HepG2 (cell line): ENCODE measurements around the gene DPH3. TPM values are rescaled to one million over a fixed set of nuclear protein-coding genes. Genes with fewer than 3 reads are reported as not detected.

Experiments
- CEBPB ChIP-seq: IDR thresholded peaks from 2 replicates; pipeline ENCODE4 v1.6.1; 2011; ENCODE audit warnings: low read depth, low read length, improper control_type of control experiment, borderline replicate concordance
- CEBPG ChIP-seq: IDR thresholded peaks from 2 replicates; pipeline ENCODE4 v1.6.1; 2016
- DRAP1 ChIP-seq: IDR thresholded peaks from 2 replicates; pipeline ENCODE4 v1.6.1; 2016; ENCODE audit warnings: missing genetic modification reagents, missing compliant biosample characterization
- FOXM1 ChIP-seq: sonication (generic); formaldehyde crosslinking; IDR thresholded peaks from 2 replicates; pipeline ENCODE4 v1.5.0; 2020; ENCODE audit warnings: missing genetic modification reagents
- GABPB1 ChIP-seq: IDR thresholded peaks from 2 replicates; pipeline ENCODE4 v1.6.1; 2016; ENCODE audit warnings: mild to moderate bottlenecking, missing genetic modification reagents, moderate library complexity, missing compliant biosample characterization
- HCFC1 ChIP-seq: fragments of 150-350 bp; IDR thresholded peaks from 2 replicates; pipeline ENCODE4 v1.6.1; 2014; ENCODE audit warnings: low read depth, low read length
- LCORL ChIP-seq, 2 experiments: fragments of 450-650 bp in 1 of 2; sonication (generic) in 1 of 2; formaldehyde crosslinking in 1 of 2; IDR thresholded peaks; 2 replicates each; pipeline versions ENCODE4 v1.5.0 to v1.6.1; 2017 to 2020; ENCODE audit warnings: antibody characterized with exemption in 1 of 2, missing genetic modification reagents in 1 of 2
- NCOA2 ChIP-seq: sonication (generic); formaldehyde crosslinking; IDR thresholded peaks from 2 replicates; pipeline ENCODE4 v1.8.0; 2022; ENCODE audit warnings: inconsistent platforms
- NFE2L2 ChIP-seq: fragments of 150-350 bp; IDR thresholded peaks from 2 replicates; pipeline ENCODE4 v1.6.1; 2014; ENCODE audit warnings: low read length
- NFKBIZ ChIP-seq: IDR thresholded peaks from 2 replicates; pipeline ENCODE4 v1.6.1; 2018; ENCODE audit warnings: missing genetic modification reagents, missing compliant biosample characterization
- NR3C1 ChIP-seq: sonication (generic); formaldehyde crosslinking; IDR thresholded peaks from 2 replicates; pipeline ENCODE4 v1.4.0; 2020; ENCODE audit warnings: missing genetic modification reagents
- POLR2A ChIP-seq, 2 experiments: IDR thresholded peaks; 2 replicates each; pipeline ENCODE4 v1.6.1; 2011; ENCODE audit warnings: low read depth in 2 of 2, low read length in 2 of 2, mild to moderate bottlenecking in 1 of 2, moderate library complexity in 1 of 2; ENCODE audit not compliant: insufficient read depth in 1 of 2
- SMC3 ChIP-seq: IDR thresholded peaks from 2 replicates; pipeline ENCODE4 v1.6.1; 2011; ENCODE audit warnings: low read length, improper control_type of control experiment
- SP140L ChIP-seq: sonication (generic); formaldehyde crosslinking; IDR thresholded peaks from 2 replicates; pipeline ENCODE4 v1.4.0; 2020; ENCODE audit warnings: missing genetic modification reagents, borderline replicate concordance
- SRSF9 ChIP-seq: fragments of 200-400 bp; formaldehyde crosslinking; IDR thresholded peaks from 2 replicates; pipeline ENCODE4 v1.6.1; 2018; ENCODE audit warnings: borderline replicate concordance, mild to moderate bottlenecking, low read depth, low read length; ENCODE audit not compliant: insufficient read depth, poor library complexity, severe bottlenecking
- SRY ChIP-seq: sonication (generic); formaldehyde crosslinking; IDR thresholded peaks from 2 replicates; pipeline ENCODE4 v1.8.0; 2022; ENCODE audit warnings: mild to moderate bottlenecking, missing genetic modification reagents
- TSC22D2 ChIP-seq: sonication (generic); formaldehyde crosslinking; IDR thresholded peaks from 2 replicates; pipeline ENCODE4 v1.5.1; 2020; ENCODE audit warnings: missing genetic modification reagents, mild to moderate bottlenecking, borderline replicate concordance
- ZBTB21 ChIP-seq: sonication (generic); formaldehyde crosslinking; IDR thresholded peaks from 2 replicates; pipeline ENCODE4 v1.4.0; 2020; ENCODE audit warnings: missing genetic modification reagents
- ZIK1 ChIP-seq: sonication (generic); formaldehyde crosslinking; IDR thresholded peaks from 2 replicates; pipeline ENCODE4 v1.5.0; 2020; ENCODE audit warnings: mild to moderate bottlenecking, low read depth, missing genetic modification reagents, borderline replicate concordance
- ZNF230 ChIP-seq: sonication (generic); formaldehyde crosslinking; IDR thresholded peaks from 2 replicates; pipeline ENCODE4 v1.4.0; 2020; ENCODE audit warnings: mild to moderate bottlenecking, missing genetic modification reagents
- ZNF282 ChIP-seq: fragments of 450-650 bp; IDR thresholded peaks from 2 replicates; pipeline ENCODE4 v1.6.1; 2018; ENCODE audit not compliant: partially characterized antibody
- ZNF350 ChIP-seq: sonication (generic); formaldehyde crosslinking; IDR thresholded peaks from 2 replicates; pipeline ENCODE4 v1.4.0; 2020; ENCODE audit warnings: mild to moderate bottlenecking, low read depth, missing genetic modification reagents, borderline replicate concordance
- ZNF431 ChIP-seq: sonication (generic); formaldehyde crosslinking; IDR thresholded peaks from 2 replicates; pipeline ENCODE4 v1.9.0; 2022; ENCODE audit warnings: missing genetic modification reagents, low read depth, mild to moderate bottlenecking, borderline replicate concordance
- ZNF777 ChIP-seq: sonication (generic); formaldehyde crosslinking; IDR thresholded peaks from 2 replicates; pipeline ENCODE4 v1.4.0; 2020; ENCODE audit warnings: missing genetic modification reagents
- ZSCAN22 ChIP-seq: sonication (generic); formaldehyde crosslinking; IDR thresholded peaks from 2 replicates; pipeline ENCODE4 v1.4.0; 2020; ENCODE audit warnings: mild to moderate bottlenecking, missing genetic modification reagents
- polyA plus RNA-seq, 8 experiments: library from polyadenylated mRNA; depleted of rRNA in 3 of 8; stranded (reverse) in 7 of 8; unstranded in 1 of 8; fragments of >200 nt; fragmentation: Illumina TruSeq in 4 of 8; extraction: Trizol in 4 of 8; gene quantifications; 2 replicates each; pipeline versions ENCODE4 v1.2.1 to v1.2.3, GENCODE V29; 2011 to 2016; ENCODE audit warnings: low read depth in 4 of 8, missing spikeins in 1 of 8, mixed read lengths in 1 of 8; ENCODE audit not compliant: insufficient read depth in 1 of 8
- total RNA-seq, 5 experiments: library from RNA; depleted of rRNA; stranded (reverse); fragments of >200 nt; fragmentation: Illumina TruSeq; extraction: Trizol; gene quantifications; 2 replicates each; pipeline ENCODE4 v1.2.3, GENCODE V29; 2016; ENCODE audit warnings: low read depth in 1 of 5

DPH3 gene
- total and polyA plus RNA-seq, 2 of the 13 experiments (the other 11 are each of a cell fraction or from before 2014, with no cell fraction given), result 18.3 to 21.6 TPM

- TF ChIP-seq CEBPB (no peak), NR3C1 (no peak), NFE2L2 (no peak), ZNF282 (no peak), ZBTB21 (CRISPR knock-in tag) (no peak), ZIK1 (CRISPR knock-in tag) (no peak), GABPB1 (CRISPR knock-in tag) (no peak; the same call in 1 of the 2 replicates), TSC22D2 (CRISPR knock-in tag) (peak; percentile 40; the same call in 1 of the 2 replicates), NCOA2 (CRISPR knock-in tag) (no peak), ZSCAN22 (CRISPR knock-in tag) (no peak), ZNF777 (CRISPR knock-in tag) (no peak), HCFC1 (no peak), POLR2A (IDR thresholded peaks at IDR 0.05; ENCODE audit: insufficient read depth in 1 of 2, low read depth in 2 of 2, low read length in 2 of 2) (no peak), ZNF230 (CRISPR knock-in tag) (no peak), CEBPG (no peak), SMC3 (peak; percentile 86), SRY (no peak), ZNF431 (CRISPR knock-in tag) (no peak), NFKBIZ (no peak), SRSF9 (no peak), ZNF350 (CRISPR knock-in tag) (peak; percentile 58; the same call in 1 of the 2 replicates), DRAP1 (CRISPR knock-in tag) (0 out of 2 replicates have a peak, but pooled peaks have one; percentile 34), SP140L (CRISPR knock-in tag) (0 out of 2 replicates have a peak, but pooled peaks have one; percentile 21), FOXM1 (no peak), LCORL (IDR thresholded peaks at IDR 0.05) (no peak), LCORL (CRISPR knock-in tag; IDR thresholded peaks at IDR 0.05) (no peak)
- TF ChIP-seq, all 625 proteins: peak for 96
These were observed 17.3 kb downstream of the DPH3 start (continued) for GRCh38 chr3:16247282-16248061.
